T-helper 22 cell (primary cell): ENCODE measurements around the gene HEBP2.
"Not testable (repeated sequence)": the region's sequence is repeated elsewhere in the genome, so short reads cannot be mapped to it uniquely, and the experiment has no call there.

Experiments
- DNase-seq: peaks from one replicate; pipeline ENCODE4 v3.0.0-alpha.2; 2020; ENCODE audit warnings: low read depth

HEBP2 gene, protein sequence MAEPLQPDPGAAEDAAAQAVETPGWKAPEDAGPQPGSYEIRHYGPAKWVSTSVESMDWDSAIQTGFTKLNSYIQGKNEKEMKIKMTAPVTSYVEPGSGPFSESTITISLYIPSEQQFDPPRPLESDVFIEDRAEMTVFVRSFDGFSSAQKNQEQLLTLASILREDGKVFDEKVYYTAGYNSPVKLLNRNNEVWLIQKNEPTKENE

DNA sequence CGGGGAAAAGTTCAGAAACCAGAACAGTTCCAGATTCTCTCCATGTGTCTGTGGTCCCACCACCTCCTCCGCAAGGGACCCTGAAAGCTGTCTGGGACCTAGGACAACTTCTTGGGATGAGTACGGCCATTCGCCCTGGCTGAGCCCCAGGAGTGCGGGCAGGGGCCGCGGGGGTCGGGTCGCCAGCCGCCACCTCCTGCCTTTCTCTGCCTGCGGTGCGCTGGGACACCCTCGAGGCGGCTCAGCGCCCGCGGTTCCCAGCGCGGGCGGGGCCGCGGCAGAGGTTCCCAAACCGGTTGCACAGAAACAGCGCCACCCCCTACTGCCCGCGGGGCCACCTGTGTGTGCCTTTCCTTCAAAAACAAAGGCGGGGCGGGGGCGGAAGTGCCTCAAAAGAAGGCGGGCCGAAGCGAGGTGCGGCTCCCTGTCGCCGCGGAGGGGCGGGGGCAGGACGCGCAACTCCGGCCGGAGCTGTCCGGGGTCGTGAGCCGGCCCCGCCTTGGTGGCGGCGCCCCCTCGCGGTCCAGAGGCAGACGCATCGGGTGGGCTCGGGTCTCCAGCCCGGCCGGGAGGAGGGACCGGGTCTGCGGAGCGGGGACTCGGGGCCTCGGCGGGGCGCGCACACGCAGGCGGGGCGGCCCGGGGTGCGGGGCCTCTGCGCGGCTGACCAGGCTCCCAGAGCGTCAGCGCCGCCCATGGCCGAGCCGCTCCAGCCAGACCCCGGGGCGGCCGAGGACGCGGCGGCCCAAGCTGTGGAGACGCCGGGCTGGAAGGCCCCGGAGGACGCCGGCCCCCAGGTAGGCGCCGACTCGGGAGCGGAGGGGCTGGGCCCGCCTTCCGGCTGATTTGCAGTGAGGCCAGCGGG, at the start of gene HEBP2:
HEBP2 (plus strand) TSS at position 423 of the 865 bp plus-strand sequence; CDS start at position 696, 273 bp downstream.
- peak; percentile 91 for DNase-seq

DNA sequence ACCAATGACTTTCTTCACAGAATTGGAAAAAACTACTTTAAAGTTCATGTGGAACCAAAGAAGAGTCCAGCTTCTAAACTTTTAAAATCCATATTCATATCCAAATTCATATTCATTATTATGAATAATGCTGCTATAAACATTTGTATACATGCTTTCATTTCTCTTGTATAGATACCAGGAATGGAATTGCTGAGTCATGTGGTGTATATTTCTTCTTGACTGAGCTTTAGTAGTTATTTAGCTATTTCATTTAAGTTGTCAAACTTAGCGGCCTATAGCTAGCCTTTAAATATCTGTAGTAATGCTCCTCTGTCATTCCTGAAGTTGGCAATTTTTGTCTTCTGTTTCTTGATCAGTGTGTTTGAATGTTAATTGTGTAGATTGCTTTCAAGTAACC, 46.1 kb upstream of the HEBP2 start:
- DNase-seq, result no peak

DNA sequence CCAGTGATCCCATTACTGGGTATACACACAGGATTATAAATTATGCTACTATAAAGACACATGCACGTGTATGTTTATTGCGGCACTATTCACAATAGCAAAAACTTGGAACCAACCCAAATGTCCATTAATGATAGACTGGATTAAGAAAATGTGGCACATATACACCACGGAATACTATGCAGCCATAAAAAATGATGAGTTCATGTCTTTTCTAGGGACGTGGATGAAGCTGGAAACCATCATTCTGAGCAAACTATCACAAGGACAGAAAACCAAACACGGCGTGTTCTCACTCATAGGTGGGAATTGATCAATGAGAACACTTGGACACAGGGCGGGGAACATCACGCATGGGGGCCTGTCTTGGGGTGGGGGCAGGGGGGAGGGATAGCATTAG, 35.3 kb upstream of the HEBP2 start:
- DNase-seq, result not testable (repeated sequence)

DNA sequence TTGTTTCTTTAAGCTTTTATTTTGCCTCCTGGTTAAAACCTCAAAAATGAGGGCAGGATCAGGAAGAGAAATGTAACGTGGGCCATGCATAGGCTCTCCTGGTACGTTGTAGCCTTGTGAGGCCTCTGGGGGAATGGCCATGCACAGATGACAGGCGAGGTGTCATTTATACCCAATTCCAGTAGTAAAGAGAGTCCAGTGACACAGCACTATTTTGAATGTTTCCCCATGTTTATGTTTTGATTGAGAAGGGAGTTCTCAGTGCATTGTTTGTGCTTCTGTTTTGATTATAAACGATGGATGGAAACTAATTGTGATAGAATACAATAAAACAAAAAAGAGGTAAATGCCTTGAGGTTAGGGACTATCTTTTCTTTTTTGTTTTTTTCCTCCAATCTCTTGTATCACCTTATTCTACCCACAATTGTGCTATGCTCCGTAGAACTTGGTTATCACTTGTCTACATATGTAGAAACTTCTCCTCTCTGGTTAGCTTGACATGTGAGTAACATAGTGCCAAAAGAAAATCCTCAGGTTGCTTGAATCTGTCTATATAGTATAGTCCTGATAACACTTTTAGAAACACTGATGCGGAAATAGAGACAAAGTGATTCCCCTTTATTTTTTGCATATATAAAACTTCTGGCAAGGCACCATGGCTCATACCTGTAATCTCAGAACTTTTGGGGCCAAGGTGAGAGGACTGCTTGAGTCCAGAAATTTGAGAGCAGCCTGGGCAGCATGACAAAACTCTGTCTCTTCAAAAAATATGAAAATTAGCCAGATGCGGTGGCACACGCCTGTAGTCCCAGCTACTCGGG, 33.2 kb upstream of the HEBP2 start:
- DNase-seq, result no peak

DNA sequence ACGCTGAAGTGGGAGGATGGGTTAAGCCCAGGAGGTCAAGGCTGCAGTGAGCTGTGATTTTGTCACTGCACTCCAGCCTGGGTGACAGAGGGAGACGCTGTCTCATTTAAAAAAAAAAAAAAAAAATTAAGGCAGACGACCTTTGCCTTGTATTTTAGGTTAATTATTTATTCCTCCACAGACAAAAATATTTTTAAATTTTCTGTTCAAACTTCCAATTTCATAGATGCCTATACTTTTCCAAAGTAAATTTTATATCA, 32.6 kb upstream of the HEBP2 start:
- no peak for DNase-seq

DNA sequence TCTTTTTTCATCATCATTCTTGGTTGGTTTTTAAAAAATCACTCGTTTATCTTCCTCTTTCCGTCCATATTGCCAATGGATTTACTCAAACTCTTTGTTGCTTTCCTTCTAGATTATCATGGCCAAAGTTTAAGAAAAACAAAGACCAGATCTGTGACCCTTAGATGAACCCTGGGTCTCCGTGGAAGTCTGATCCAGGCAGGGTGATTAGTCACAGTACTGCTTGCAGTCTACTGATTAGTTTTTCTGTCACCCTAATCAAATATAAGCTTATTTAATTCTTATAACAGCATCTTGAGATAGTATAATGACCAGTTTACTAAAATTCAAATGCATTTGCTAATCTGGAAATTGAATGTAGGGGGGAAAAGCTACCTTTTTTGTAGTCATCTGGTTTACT, 32.3 kb upstream of the HEBP2 start:
- no peak for DNase-seq

DNA sequence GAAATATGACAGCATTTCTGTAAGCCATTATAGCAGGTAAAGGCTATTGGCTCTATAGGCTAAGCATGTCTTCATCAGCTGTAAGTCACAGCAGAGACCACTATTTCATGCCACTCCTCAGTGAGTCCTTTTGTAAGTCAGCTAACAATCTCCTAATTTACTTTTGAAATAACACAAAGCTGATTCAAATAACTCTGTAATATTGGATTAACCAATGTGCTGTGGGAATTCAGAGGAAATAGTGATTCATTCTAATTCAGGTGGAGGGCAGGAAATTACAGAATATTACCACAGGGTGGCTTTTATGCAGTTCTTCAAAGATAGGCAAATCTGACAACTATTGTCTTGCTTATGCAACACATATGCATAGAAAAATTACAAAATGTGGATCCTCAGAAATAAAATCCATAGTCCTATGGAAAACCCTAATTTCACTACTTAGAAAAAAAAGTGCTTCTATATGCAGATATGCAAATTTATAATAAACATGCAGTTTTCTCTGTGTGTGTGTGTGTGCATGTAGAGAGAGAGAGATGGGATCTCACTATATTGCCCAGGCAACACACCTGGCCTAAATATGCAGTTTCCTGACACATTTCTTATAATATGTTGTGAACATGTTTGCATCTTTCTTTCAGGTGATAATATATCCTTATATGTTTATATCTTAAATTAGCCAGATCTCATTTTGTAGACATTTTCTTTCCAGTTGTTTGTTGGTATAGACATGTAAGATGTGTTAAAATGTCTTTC, 31.1 kb upstream of the HEBP2 start:
- DNase-seq, result no peak

DNA sequence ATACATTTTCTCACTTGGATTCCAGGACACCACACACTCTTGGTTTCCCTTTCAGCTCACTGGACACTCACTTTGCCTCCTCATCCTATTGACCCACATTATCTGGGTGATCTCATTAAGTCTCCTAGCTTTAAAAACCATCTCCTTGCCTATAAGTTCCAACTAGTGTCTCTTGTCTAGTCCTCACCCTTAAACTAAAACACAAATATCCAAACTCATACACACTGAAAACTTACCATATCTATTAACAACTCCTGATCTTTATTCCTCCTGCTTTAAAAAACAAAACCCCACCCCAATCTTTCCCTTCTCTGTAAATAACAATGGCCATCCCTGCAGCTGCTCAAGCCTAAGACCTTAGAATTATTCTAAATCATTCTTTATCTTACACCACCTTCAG, 29.8 kb upstream of the HEBP2 start:
- DNase-seq, result no peak

DNA sequence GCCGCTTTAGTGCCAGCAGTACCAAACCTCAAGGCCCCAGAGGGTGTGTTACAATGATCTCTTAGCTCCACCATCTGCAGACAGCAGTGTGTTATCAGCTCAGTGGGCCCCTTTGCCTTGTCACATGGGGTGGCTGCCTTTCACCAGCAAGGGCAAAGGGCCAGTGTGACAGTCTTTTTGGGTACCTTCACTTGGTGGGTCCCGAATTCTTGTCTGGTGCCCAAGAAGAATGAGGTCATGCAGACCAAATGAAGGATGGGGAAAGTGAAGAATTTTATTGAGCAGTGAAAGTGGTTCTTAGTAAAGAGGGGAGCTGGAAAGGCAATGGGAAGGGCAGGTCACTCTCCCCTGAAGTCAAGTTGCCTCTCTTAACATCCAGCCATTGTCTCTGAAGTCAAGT, 29.2 kb upstream of the HEBP2 start:
- DNase-seq, result no peak

DNA sequence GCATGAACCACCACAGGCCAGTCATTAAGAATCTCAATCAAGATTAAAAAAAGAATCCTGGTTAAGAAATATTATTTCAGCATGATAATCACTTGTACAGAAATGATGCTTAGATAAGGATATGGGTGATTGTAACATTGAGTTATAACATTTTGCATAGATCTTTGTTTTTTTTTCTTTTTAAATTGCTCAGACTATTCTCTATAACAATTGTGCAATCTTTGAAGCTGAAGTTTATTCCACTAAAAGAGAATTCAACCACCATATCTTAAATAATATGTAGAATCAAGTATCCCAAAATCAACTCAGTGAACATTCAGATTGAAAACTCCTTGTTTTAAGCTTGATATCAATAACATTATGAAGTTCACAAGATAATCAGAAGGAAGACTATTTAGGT, 27.0 kb upstream of the HEBP2 start:
- DNase-seq, result no peak

DNA sequence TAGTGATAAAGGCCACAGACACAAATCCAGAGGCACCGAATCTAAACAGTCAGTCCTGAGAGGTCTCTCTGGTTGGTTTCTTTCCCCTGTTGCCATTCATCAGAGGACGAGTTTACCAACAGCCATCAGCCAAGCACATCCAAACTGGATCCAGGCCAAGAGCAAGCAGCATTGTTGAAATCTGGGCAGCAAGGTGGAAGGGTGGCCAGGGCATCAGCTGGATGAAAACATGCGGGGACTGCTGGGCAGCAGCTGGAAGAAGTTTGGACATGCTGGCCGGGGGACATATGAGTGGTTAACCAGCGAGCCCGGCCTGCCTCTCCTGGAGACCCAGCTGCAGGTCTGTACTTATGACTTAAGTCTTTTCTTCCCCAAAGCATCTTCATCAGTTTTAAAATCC, 26.2 kb upstream of the HEBP2 start, which contains the start of gene SMIM28:
SMIM28 (plus strand) TSS at position 62 of the 400 bp plus-strand sequence; CDS start at position 230, 168 bp downstream.
- DNase-seq, result no peak

DNA sequence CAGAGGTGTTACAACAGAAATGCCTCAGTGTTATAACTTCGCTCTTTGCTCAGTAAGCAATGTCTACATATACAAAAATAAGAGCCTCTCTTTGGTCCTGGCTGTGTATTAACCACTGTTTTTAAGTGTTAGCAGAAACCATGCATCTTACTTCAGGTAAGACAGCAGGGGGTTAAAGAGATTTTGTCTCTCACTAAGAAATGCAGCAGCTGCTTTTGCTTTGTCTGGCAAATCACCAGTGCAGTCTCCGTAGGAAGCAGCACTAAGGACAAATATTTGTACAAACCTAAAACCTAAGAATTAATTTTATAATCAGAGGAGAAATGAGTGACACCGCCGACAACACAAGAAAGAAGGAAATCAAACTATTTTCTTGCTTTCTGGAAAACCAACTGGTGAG, 25.6 kb upstream of the HEBP2 start:
- DNase-seq, result no peak

DNA sequence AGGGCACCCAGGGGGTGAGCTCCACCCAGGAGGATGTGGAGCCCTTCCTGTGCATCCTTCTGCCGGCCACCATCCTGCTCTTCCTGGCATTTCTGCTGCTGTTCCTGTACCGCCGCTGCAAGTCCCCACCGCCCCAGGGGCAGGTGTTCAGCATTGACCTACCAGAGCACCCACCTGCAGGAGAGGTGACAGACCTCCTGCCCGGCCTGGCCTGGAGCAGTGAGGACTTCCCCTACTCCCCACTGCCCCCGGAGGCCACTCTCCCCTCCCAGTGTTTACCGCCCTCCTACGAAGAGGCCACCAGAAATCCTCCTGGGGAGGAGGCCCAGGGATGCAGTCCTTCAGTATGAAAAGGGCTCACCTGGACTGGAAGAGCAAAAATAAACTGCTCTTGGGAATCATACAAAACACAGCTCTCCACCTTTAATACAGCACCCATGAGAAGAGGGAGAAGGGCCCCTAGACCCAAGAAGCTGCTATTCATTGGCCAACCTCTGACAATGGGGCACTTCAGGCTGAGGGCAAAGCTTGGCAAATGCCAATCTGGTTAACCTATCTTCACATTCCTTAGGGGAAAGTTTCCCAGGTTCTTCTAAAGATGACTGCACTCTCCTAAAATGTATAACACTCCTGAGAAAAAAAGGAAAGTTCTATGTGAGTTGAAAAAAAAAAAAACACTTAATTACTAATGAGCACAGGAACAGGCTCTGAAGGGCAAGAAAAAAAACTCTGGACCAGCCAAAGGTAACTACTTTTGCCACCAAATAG, 21.3 kb upstream of the HEBP2 start:
- no peak for DNase-seq

DNA sequence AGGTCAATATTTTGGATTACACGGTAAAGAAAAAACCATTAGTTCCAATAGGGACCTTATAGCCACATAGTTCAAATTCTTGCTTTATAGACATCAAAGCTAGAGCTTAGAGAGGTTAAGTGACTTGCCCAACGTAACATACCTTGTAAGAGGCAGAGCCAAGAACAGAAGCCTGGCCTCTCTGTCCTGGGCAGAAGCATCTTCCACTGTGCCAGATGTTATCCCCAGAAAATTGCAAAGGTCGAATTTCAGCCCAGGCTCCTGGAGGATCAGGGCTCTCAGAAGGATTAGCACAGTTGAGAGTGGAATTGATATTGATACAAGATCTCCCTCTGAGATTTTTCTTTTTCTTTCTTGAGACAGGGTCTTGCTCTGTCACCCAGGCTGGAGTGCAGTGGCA, 20.2 kb upstream of the HEBP2 start:
- DNase-seq, result no peak

DNA sequence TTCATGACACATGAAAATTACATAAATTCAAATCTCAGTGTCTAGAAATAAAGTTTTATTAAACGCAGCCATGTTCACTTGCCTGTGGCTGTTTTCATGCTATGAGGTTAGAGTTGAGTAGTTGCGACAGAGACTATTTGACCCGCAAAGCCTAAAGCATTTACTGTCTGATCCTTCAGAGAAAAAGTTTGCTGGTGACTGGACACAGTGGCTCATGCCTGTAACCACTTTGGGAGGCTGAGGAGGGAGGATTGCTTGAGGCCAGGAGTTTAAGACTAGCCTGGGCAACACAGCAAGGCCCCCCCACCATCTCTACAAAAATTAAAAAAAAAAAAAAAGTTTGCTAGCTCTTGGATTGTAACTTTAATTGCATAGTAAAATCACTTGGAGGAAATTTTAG, 17.1 kb upstream of the HEBP2 start:
- no peak for DNase-seq

DNA sequence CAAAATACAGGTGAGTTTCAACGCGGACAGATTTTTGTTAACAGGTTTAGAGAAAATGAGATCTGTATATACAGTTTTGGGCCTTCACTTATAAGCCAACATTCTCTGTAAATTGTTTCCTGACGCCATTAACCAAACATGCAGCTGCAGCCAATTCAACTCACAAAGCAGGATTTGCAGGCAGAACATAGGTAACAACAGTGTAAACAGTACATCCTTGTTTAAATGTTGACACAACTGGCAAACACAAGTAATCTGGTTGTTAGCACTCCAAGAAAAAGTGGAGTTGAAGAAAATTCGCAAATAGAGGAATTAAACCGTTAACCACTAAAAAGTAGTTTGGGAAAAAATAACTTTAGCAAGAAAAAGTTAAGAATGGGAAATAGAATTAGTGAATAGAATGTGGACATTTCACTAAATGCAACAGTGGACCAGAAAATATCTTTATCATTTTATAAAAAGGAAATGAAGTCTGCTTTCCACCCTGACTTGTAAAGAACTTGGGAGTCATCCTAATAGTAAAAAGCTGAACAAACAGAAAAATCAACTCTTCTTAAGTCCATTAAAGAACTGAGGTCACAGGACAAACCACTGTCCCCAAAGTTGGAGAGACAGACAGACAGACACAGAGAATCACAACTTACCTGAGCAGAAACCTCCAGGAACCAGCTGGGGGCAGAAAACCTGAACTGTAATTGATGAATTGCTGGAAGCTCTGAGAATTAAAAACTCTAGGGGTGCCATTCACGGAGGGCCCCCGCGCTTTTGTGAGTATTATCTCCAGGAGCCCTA, 16.2 kb upstream of the HEBP2 start:
- DNase-seq, result no peak

DNA sequence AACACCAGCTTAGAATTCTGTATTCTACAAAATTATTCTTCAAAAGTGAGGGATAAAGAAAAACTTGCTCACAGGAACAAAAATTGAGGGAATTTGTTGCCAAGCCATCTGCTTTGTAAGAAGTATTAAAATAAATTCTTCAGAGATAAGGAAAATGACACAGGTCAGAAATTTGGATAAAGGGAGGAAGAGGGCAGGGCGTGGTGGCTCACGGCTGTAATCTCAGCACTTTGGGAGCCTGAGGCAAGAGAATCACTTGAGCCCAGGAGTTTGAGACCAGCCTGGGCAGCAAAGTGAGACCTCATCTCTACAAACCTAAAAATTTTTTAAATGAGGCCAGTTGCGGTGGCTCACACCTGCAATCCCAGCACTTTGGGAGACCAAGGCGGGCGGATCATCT, 14.5 kb upstream of the HEBP2 start:
- DNase-seq, result no peak

DNA sequence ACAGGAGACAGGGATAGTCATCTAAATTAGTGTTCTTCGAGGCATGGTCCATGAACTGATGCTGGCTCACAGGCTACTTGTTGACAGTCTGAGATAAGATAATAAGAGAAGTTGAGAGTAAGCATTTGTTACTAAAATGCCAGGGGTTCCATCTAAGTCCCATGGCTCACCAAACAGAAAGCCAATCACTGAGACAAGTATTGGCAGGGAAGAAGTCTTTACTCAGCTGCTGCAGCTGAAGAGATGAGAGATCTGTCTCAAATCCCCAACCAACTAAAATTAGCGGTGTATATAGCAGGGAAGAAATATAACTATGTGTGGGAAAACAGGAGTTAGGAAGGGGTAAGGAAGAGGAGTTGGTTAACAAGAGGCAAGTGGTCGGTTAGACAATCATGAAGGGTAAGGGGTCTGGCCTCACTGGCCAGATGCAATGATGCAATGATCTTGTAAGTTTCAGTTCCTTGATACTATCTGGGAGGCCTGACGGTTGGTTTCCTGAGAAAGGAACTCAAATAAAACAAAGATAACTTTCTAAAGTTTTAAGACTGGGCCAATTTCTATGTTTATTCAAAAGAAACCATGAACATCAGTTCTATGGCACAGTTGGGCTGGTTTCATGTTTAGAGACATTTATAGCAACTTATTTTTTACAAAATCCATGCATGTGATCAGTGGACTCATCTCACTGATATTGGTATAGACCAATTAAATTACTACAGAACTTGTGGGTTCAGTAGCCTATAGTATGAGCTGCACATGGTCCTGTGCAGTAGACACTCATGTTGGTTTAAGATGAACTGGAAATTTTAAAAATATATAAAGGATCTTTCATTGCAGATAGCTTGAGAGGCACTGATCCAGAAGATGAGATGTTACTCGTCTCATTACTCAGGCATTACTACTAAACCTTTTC, 9.9 kb upstream of the HEBP2 start:
- DNase-seq, result no peak

DNA sequence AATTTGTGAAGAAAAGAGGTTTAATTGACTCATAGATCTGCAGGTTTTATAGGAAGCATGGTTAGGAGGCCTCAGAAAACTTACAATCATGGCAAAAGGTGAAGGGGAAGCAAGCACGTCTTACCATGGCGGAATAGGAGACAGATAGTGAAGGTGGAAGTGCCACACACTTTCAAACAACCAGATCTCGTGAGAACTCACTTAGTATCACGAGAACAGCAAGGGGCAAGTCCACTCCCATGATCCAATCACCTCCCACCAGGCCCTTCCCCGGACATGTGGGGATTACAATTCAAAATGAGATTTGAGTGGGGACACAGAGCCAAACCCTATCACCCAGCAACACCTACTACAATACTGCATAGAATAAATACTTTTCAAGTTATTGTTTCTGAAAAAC, 7.3 kb upstream of the HEBP2 start:
- no peak for DNase-seq
